H9 (cell line): ENCODE measurements around the gene KHK. TPM values are rescaled to one million over a fixed set of nuclear protein-coding genes. Genes with fewer than 3 reads are reported as not detected.

Experiments used
- DNase-seq: peaks from one replicate; pipeline ENCODE4 v3.0.0-alpha.2; 2017
- H2AFZ ChIP-seq: one replicate; pipeline ENCODE4 v1.6.1; 2013; ENCODE audit warnings: mild to moderate bottlenecking, low read length, control low read depth, moderate library complexity
- H2AK5ac ChIP-seq: 2 replicates; pipeline ENCODE4 v1.6.1; 2013; ENCODE audit warnings: low read length, control low read depth, mixed read lengths; ENCODE audit not compliant: insufficient read length
- H2BK120ac ChIP-seq: one replicate; pipeline ENCODE4 v1.6.1; 2013; ENCODE audit warnings: low read depth, mild to moderate bottlenecking, low read length, control low read depth, inconsistent platforms; ENCODE audit not compliant: poor library complexity, severe bottlenecking
- H2BK12ac ChIP-seq: 2 replicates; pipeline ENCODE4 v1.6.1; 2013; ENCODE audit warnings: low read length, control low read depth, mixed read lengths, low read depth; ENCODE audit not compliant: insufficient read length
- H2BK15ac ChIP-seq: 2 replicates; pipeline ENCODE4 v1.6.1; 2013; ENCODE audit warnings: low read depth, low read length, control low read depth
- H2BK20ac ChIP-seq: one replicate; pipeline ENCODE4 v1.6.1; 2013; ENCODE audit warnings: low read depth, mild to moderate bottlenecking, low read length, control low read depth, inconsistent platforms; ENCODE audit not compliant: poor library complexity, severe bottlenecking
- H2BK5ac ChIP-seq: 2 replicates; pipeline ENCODE4 v1.6.1; 2013; ENCODE audit warnings: low read length, control low read depth, mixed read lengths; ENCODE audit not compliant: insufficient read length
- H3K14ac ChIP-seq: 2 replicates; pipeline ENCODE4 v1.6.1; 2013; ENCODE audit warnings: low read length, control low read depth; ENCODE audit not compliant: insufficient read depth
- H3K18ac ChIP-seq: 2 replicates; pipeline ENCODE4 v1.6.1; 2013; ENCODE audit warnings: low read depth, mild to moderate bottlenecking, mixed read lengths, low read length, control low read depth; ENCODE audit not compliant: insufficient read length
- H3K23ac ChIP-seq: 2 replicates; pipeline ENCODE4 v1.6.1; 2013; ENCODE audit warnings: low read length, control low read depth, mixed read lengths, low read depth; ENCODE audit not compliant: insufficient read length
- H3K23me2 ChIP-seq: 2 replicates; pipeline ENCODE4 v1.6.1; 2013; ENCODE audit warnings: low read depth, mild to moderate bottlenecking, mixed read lengths, low read length, control low read depth; ENCODE audit not compliant: insufficient read length, poor library complexity, severe bottlenecking
- H3K27ac ChIP-seq: 2 replicates; pipeline ENCODE4 v1.5.1; 2013; ENCODE audit warnings: low read length, control low read depth, mixed read lengths, low read depth; ENCODE audit not compliant: insufficient read length
- H3K27me3 ChIP-seq: 2 replicates; pipeline ENCODE4 v1.6.1; 2013; ENCODE audit warnings: low read length, control low read depth, inconsistent platforms; ENCODE audit not compliant: insufficient read depth
- H3K4ac ChIP-seq: 2 replicates; pipeline ENCODE4 v1.6.1; 2013; ENCODE audit warnings: low read depth, mild to moderate bottlenecking, control low read depth, inconsistent platforms, low read length, moderate library complexity
- H3K4me1 ChIP-seq: 2 replicates; pipeline ENCODE4 v1.6.1; 2013; ENCODE audit warnings: low read length, control low read depth, inconsistent platforms; ENCODE audit not compliant: insufficient read depth
- H3K4me2 ChIP-seq: 2 replicates; pipeline ENCODE4 v1.6.1; 2013; ENCODE audit warnings: low read length, control low read depth, mixed read lengths; ENCODE audit not compliant: insufficient read length, insufficient read depth
- H3K56ac ChIP-seq: 2 replicates; pipeline ENCODE4 v1.6.1; 2013; ENCODE audit warnings: low read depth, mild to moderate bottlenecking, mixed read lengths, low read length, control low read depth; ENCODE audit not compliant: insufficient read length
- H3K79me1 ChIP-seq: 2 replicates; pipeline ENCODE4 v1.6.1; 2013; ENCODE audit warnings: low read depth, mild to moderate bottlenecking, moderate library complexity, low read length, control low read depth, inconsistent platforms; ENCODE audit not compliant: insufficient read depth, poor library complexity, severe bottlenecking
- H3K79me2 ChIP-seq: 2 replicates; pipeline ENCODE4 v1.6.1; 2013; ENCODE audit warnings: low read length, control low read depth, inconsistent platforms; ENCODE audit not compliant: insufficient read depth
- H3K9ac ChIP-seq: 2 replicates; pipeline ENCODE4 v1.6.1; 2013; ENCODE audit warnings: low read length, control low read depth, mixed read lengths; ENCODE audit not compliant: insufficient read length; ENCODE audit errors: extremely low read depth
- H3K9me3 ChIP-seq: one replicate; pipeline ENCODE4 v1.6.1; 2013; ENCODE audit warnings: low read depth, low read length, inconsistent platforms; ENCODE audit not compliant: control insufficient read depth
- H3T11ph ChIP-seq: one replicate; pipeline ENCODE4 v1.6.1; 2013; ENCODE audit warnings: mild to moderate bottlenecking, low read length, control low read depth, inconsistent platforms
- H4K20me1 ChIP-seq: one replicate; pipeline ENCODE4 v1.6.1; 2013; ENCODE audit not compliant: control insufficient read depth, insufficient read length, insufficient read depth
- H4K5ac ChIP-seq: 2 replicates; pipeline ENCODE4 v1.6.1; 2013; ENCODE audit warnings: low read depth, mild to moderate bottlenecking, mixed read lengths, low read length, control low read depth; ENCODE audit not compliant: insufficient read length
- H4K8ac ChIP-seq: replicated peaks from 2 replicates; pipeline ENCODE4 v1.6.1; 2013; ENCODE audit warnings: low read length, control low read depth, mixed read lengths, low read depth; ENCODE audit not compliant: insufficient read length
- H4K91ac ChIP-seq: 2 replicates; pipeline ENCODE4 v1.6.1; 2013; ENCODE audit warnings: low read depth, mild to moderate bottlenecking, moderate library complexity, mixed read lengths, low read length, control low read depth; ENCODE audit not compliant: insufficient read length
- H3K27ac Mint-ChIP-seq, 3 experiments: 2 replicates in 2 of 3; 3 replicates in 1 of 3; pipeline ENCODE4 v1.8.0; 2020 to 2021; ENCODE audit warnings: mixed read lengths in 3 of 3, mild to moderate bottlenecking in 1 of 3, moderate library complexity in 1 of 3
- H3K27me3 Mint-ChIP-seq: 2 replicates; pipeline ENCODE4 v1.8.0; 2021; ENCODE audit warnings: low read depth, mild to moderate bottlenecking, moderate library complexity, mixed read lengths
- H3K36me3 Mint-ChIP-seq, 3 experiments: 2 replicates in 2 of 3; 3 replicates in 1 of 3; pipeline ENCODE4 v1.8.0; 2020 to 2021; ENCODE audit warnings: low read depth in 3 of 3, mixed read lengths in 3 of 3; ENCODE audit not compliant: insufficient read depth in 1 of 3
- H3K4me1 Mint-ChIP-seq, 2 experiments: 2 replicates each; pipeline ENCODE4 v1.8.0; 2020; ENCODE audit warnings: mixed read lengths in 2 of 2
- H3K4me3 Mint-ChIP-seq, 2 experiments: 2 replicates in 1 of 2; 3 replicates in 1 of 2; pipeline ENCODE4 v1.8.0; 2020 to 2021; ENCODE audit warnings: mild to moderate bottlenecking in 2 of 2, mixed read lengths in 2 of 2, moderate library complexity in 1 of 2
- H3K9me3 Mint-ChIP-seq, 2 experiments: 2 replicates in 1 of 2; 3 replicates in 1 of 2; pipeline ENCODE4 v1.8.0; 2020; ENCODE audit warnings: mild to moderate bottlenecking in 2 of 2, mixed read lengths in 2 of 2, moderate library complexity in 1 of 2
- WGBS: extraction: QIAGEN DNeasy Blood & Tissue Kit; methylation state at CpG from one replicate; pipeline ENCODE4 v1.1.7; 2013; ENCODE audit warnings: missing lambda C conversion rate, low lambda C conversion rate, mixed read lengths; ENCODE audit not compliant: insufficient read length; ENCODE audit errors: extremely low coverage; 5-methylcytosine and 5-hydroxymethylcytosine counted together
- total RNA-seq: library from RNA; stranded (reverse); gene quantifications from 2 replicates; pipeline ENCODE4 v1.2.1, GENCODE V29; 2021
- TF ChIP-seq, protein P1 (sequence below): fragments of 200-600 bp; sonication (generic); conservative IDR thresholded peaks from 3 replicates; pipeline ENCODE4 v1.8.0; 2021; ENCODE audit warnings: antibody characterized with exemption, mild to moderate bottlenecking

The KHK gene
- total RNA-seq, 1 experiment from 2014 or later = 12.1 TPM

DNA sequence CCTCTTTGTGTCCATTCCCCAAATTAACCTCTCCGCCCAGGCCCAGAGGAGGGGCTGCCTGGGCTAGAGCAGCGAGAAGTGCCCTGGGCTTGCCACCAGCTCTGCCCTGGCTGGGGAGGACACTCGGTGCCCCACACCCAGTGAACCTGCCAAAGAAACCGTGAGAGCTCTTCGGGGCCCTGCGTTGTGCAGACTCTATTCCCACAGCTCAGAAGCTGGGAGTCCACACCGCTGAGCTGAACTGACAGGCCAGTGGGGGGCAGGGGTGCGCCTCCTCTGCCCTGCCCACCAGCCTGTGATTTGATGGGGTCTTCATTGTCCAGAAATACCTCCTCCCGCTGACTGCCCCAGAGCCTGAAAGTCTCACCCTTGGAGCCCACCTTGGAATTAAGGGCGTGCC lies 13.5 kb downstream of the KHK start:
- Histone ChIP-seq H3K14ac (no peak overlapping the region), H2BK120ac (no peak overlapping the region), H3K56ac (no peak overlapping the region), H2AK5ac (no peak overlapping the region), H3K9me3 (no peaks in the 10 kb centered on the region), H3T11ph (no peak overlapping the region), H3K27me3 (no peaks in the 10 kb centered on the region), H4K20me1 (peaks cover 3% of the 10 kb centered on the region), H2BK15ac (no peak overlapping the region), H4K8ac (no peak overlapping the region), H4K91ac (no peak overlapping the region), H2AFZ (no peak overlapping the region), H2BK12ac (no peak overlapping the region), H3K23me2 (no peaks in the 10 kb centered on the region), H2BK20ac (no peak overlapping the region), H4K5ac (no peak overlapping the region), H3K79me1 (no peaks in the 10 kb centered on the region), H2BK5ac (no peak overlapping the region), H3K4me2 (no peak overlapping the region), H3K9ac (no peak overlapping the region), H3K79me2 (no peaks in the 10 kb centered on the region), H3K4ac (no peak overlapping the region), H3K27ac (no peak overlapping the region), H3K18ac (no peak overlapping the region), H3K4me1 (no peaks in the 10 kb centered on the region), H3K23ac (no peak overlapping the region)
- Mint-ChIP-seq H3K36me3 (peaks cover 0 to 1% (median 0%) of the 10 kb centered on the region in 3 experiments; a peak in 4 of 7 replicates), H3K4me1 (peaks cover 8 to 10% of the 10 kb centered on the region in 2 experiments), H3K9me3 (no peaks in the 10 kb centered on the region; a peak in 1 of 5 replicates), H3K4me3 (no peak overlapping the region), H3K27me3 (peaks cover 11% of the 10 kb centered on the region; the same call in 1 of the 2 replicates), H3K27ac (peak overlapping the region in 1 of 3 experiments; percentile 53; a peak in 1 of 7 replicates)
- no peak for DNase-seq
- no CpG with 5 or more reads among the region's 10 CpGs for WGBS
- TF ChIP-seq, protein P1, sequence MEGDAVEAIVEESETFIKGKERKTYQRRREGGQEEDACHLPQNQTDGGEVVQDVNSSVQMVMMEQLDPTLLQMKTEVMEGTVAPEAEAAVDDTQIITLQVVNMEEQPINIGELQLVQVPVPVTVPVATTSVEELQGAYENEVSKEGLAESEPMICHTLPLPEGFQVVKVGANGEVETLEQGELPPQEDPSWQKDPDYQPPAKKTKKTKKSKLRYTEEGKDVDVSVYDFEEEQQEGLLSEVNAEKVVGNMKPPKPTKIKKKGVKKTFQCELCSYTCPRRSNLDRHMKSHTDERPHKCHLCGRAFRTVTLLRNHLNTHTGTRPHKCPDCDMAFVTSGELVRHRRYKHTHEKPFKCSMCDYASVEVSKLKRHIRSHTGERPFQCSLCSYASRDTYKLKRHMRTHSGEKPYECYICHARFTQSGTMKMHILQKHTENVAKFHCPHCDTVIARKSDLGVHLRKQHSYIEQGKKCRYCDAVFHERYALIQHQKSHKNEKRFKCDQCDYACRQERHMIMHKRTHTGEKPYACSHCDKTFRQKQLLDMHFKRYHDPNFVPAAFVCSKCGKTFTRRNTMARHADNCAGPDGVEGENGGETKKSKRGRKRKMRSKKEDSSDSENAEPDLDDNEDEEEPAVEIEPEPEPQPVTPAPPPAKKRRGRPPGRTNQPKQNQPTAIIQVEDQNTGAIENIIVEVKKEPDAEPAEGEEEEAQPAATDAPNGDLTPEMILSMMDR = no peak
